Stimulated activated naive CD4-positive, alpha-beta T cell treated with Interleukin-2 at 50 U/mL for 16 hours (primary cell): ENCODE measurements around the gene C5.
"Not testable (repeated sequence)": the region's sequence is repeated elsewhere in the genome, so short reads cannot be mapped to it uniquely, and the experiment has no call there.

Experiments
- DNase-seq: peaks from one replicate; lab custom pipeline; 2025; lab: John Stamatoyannopoulos, UW

The C5 gene

GRCh38 chr9:120978987-120979386 lies 71.1 kb downstream of the C5 start:
- DNase-seq, result no peak

GRCh38 chr9:120977321-120977720 lies 72.8 kb downstream of the C5 start:
- DNase-seq, result no peak

- DNase-seq, result no peak
These were observed 75.2 kb downstream of the C5 start for GRCh38 chr9:120974921-120975320.

- no peak for DNase-seq
These were observed 75.9 kb downstream of the C5 start for GRCh38 chr9:120974181-120974580.

GRCh38 chr9:120971938-120972337 lies 78.1 kb downstream of the C5 start:
- DNase-seq, result no peak

GRCh38 chr9:120971471-120971870 lies 78.6 kb downstream of the C5 start:
- DNase-seq, result not testable (repeated sequence)

- no peak for DNase-seq
These were observed 79.8 kb downstream of the C5 start for GRCh38 chr9:120970244-120970643.

- DNase-seq, result no peak
These were observed 84.1 kb downstream of the C5 start for GRCh38 chr9:120966013-120966369.

GRCh38 chr9:120965344-120966012 lies 84.6 kb downstream of the C5 start:
- no peak for DNase-seq

- DNase-seq, result no peak
These were observed 88.1 kb downstream of the C5 start for GRCh38 chr9:120961936-120962335.

- no peak for DNase-seq
These were observed 90.1 kb downstream of the C5 start for GRCh38 chr9:120960001-120960400.

GRCh38 chr9:120956862-120957261 lies 93.2 kb downstream of the C5 start:
- DNase-seq, result no peak

GRCh38 chr9:120951960-120952618 lies 98.0 kb downstream of the C5 start:
- DNase-seq, result no peak

- no peak for DNase-seq
These were observed 99.4 kb downstream of the C5 start for GRCh38 chr9:120950421-120951388.

- DNase-seq, result no peak
These were observed 100.8 kb downstream of the C5 start for GRCh38 chr9:120949290-120949689.

GRCh38 chr9:120948824-120949223 lies 101.3 kb downstream of the C5 start:
- DNase-seq, result no peak

- no peak for DNase-seq
These were observed 102.9 kb downstream of the C5 start for GRCh38 chr9:120947222-120947621.

- no peak for DNase-seq
These were observed 103.8 kb downstream of the C5 start for GRCh38 chr9:120946259-120946658.

- DNase-seq, result no peak
These were observed 105.1 kb downstream of the C5 start for GRCh38 chr9:120944948-120945347.

GRCh38 chr9:120944434-120944843 lies 105.6 kb downstream of the C5 start:
- no peak for DNase-seq

- no peak for DNase-seq
These were observed 107.7 kb downstream of the C5 start for GRCh38 chr9:120942186-120943001.
